ENCODE results near the gene TTPAL.

The TTPAL gene

GRCh38 chr20:44433751-44434538 lies 41.7 kb upstream of the TTPAL start:
- H3K4me3 ChIP-seq (ENCODE audit: low read depth, low read length), result no peak overlapping the region
- no peak for DNase-seq (ENCODE audit: low read depth)
- TF ChIP-seq CTCF (IDR thresholded peaks at IDR 0.05; ENCODE audit: insufficient read depth, low read depth, low read length, missing control alignments), result no peak

GRCh38 chr20:44435630-44436335 lies 39.9 kb upstream of the TTPAL start:
- H3K4me3 ChIP-seq (ENCODE audit: low read depth, low read length), result no peak overlapping the region
- no peak for TF ChIP-seq CTCF (IDR thresholded peaks at IDR 0.05; ENCODE audit: insufficient read depth, low read depth, low read length, missing control alignments)
- no peak for DNase-seq (ENCODE audit: low read depth)

- no peak overlapping the region for H3K4me3 ChIP-seq (ENCODE audit: low read depth, low read length)
- TF ChIP-seq CTCF (IDR thresholded peaks at IDR 0.05; ENCODE audit: insufficient read depth, low read depth, low read length, missing control alignments), result no peak
- no peak for DNase-seq (ENCODE audit: low read depth)
These were observed 39.3 kb upstream of the TTPAL start for GRCh38 chr20:44436393-44436792.

GRCh38 chr20:44437497-44437896 lies 38.2 kb upstream of the TTPAL start:
- H3K4me3 ChIP-seq (ENCODE audit: low read depth, low read length), result no peak overlapping the region
- DNase-seq (ENCODE audit: low read depth), result no peak
- TF ChIP-seq CTCF (IDR thresholded peaks at IDR 0.05; ENCODE audit: insufficient read depth, low read depth, low read length, missing control alignments), result no peak

- TF ChIP-seq CTCF (IDR thresholded peaks at IDR 0.05; ENCODE audit: insufficient read depth, low read depth, low read length, missing control alignments), result no peak
- no peak for DNase-seq (ENCODE audit: low read depth)
These were observed 36.9 kb upstream of the TTPAL start for GRCh38 chr20:44438782-44439181.

GRCh38 chr20:44439318-44439717 lies 36.4 kb upstream of the TTPAL start:
- no peak for TF ChIP-seq CTCF (IDR thresholded peaks at IDR 0.05; ENCODE audit: insufficient read depth, low read depth, low read length, missing control alignments)
- H3K4me3 ChIP-seq (ENCODE audit: low read depth, low read length), result no peak overlapping the region
- DNase-seq (ENCODE audit: low read depth), result no peak

More at GRCh38 chr20:44438782-44439181, 36.9 kb upstream of the TTPAL start:
- no peak overlapping the region for H3K4me3 ChIP-seq (ENCODE audit: low read depth, low read length)
